DOHH2 (cell line): ENCODE measurements around the gene LYPD3.
A peak's percentile ranks its signal among the peaks of the same experiment; 100 is the strongest.

Experiments
- H3F3A ChIP-seq: fragments of 200-600 bp; sonication (generic), shearing (Covaris generic); 2 replicates; pipeline ENCODE4 v1.6.0; 2016; ENCODE audit warnings: antibody characterized with exemption, mild to moderate bottlenecking; ENCODE audit not compliant: control insufficient read depth, insufficient read depth
- H3K27ac ChIP-seq: fragments of 200-600 bp; sonication (generic); 2 replicates; pipeline ENCODE4 v1.5.1; 2014; ENCODE audit warnings: low read depth, mild to moderate bottlenecking, low read length, moderate library complexity
- H3K27me3 ChIP-seq: fragments of 200-600 bp; sonication (generic); 2 replicates; pipeline ENCODE4 v1.6.1; 2014; ENCODE audit warnings: mild to moderate bottlenecking, low read length, mixed read lengths; ENCODE audit not compliant: control insufficient read depth
- H3K36me3 ChIP-seq: fragments of 200-600 bp; sonication (generic); 2 replicates; pipeline ENCODE4 v1.6.1; 2014; ENCODE audit warnings: mild to moderate bottlenecking, low read length, moderate library complexity, mixed read lengths; ENCODE audit not compliant: control insufficient read depth
- H3K4me1 ChIP-seq: fragments of 200-600 bp; sonication (generic); 2 replicates; pipeline ENCODE4 v1.6.1; 2014; ENCODE audit warnings: mild to moderate bottlenecking, low read length, mixed read lengths; ENCODE audit not compliant: control insufficient read depth
- H3K4me2 ChIP-seq: fragments of 200-600 bp; sonication (generic); 2 replicates; pipeline ENCODE4 v1.6.0; 2014; ENCODE audit warnings: mild to moderate bottlenecking, low read length, moderate library complexity
- H3K4me3 ChIP-seq: fragments of 200-600 bp; sonication (generic); 2 replicates; pipeline ENCODE4 v1.5.1; 2014; ENCODE audit warnings: mild to moderate bottlenecking, low read length, mixed read lengths
- H3K79me2 ChIP-seq: fragments of 200-600 bp; sonication (generic); 2 replicates; pipeline ENCODE4 v1.6.1; 2014; ENCODE audit warnings: mild to moderate bottlenecking, low read length, mixed read lengths; ENCODE audit not compliant: control insufficient read depth
- H3K9me2 ChIP-seq: fragments of 200-600 bp; sonication (generic); replicated peaks from 2 replicates; pipeline ENCODE4 v1.6.1; 2014; ENCODE audit warnings: mild to moderate bottlenecking, low read length, mixed read lengths; ENCODE audit not compliant: control insufficient read depth
- H3K9me3 ChIP-seq: fragments of 200-600 bp; sonication (generic); 2 replicates; pipeline ENCODE4 v1.6.1; 2014; ENCODE audit warnings: antibody characterized with exemption, low read length, mixed read lengths; ENCODE audit not compliant: control insufficient read depth, insufficient read depth
- H4K20me1 ChIP-seq: fragments of 200-600 bp; sonication (generic); 2 replicates; pipeline ENCODE4 v1.6.0; 2014; ENCODE audit warnings: low read depth, mild to moderate bottlenecking, antibody characterized with exemption, low read length, moderate library complexity; ENCODE audit not compliant: control insufficient read depth, insufficient read depth
- EZH2phosphoT487 ChIP-seq: fragments of 200-600 bp; sonication (generic); IDR thresholded peaks from 2 replicates; pipeline ENCODE4 v1.6.1; 2017; ENCODE audit warnings: borderline replicate concordance, mild to moderate bottlenecking, antibody characterized with exemption, low read length, moderate library complexity, mixed read lengths
- TF ChIP-seq, protein P1 (sequence below): fragments of 200-600 bp; sonication (generic); IDR thresholded peaks from one replicate; pipeline ENCODE4 v1.5.1; 2014; ENCODE audit warnings: antibody characterized with exemption, mild to moderate bottlenecking, low read depth, low read length; ENCODE audit not compliant: poor library complexity, severe bottlenecking

LYPD3 gene

DNA sequence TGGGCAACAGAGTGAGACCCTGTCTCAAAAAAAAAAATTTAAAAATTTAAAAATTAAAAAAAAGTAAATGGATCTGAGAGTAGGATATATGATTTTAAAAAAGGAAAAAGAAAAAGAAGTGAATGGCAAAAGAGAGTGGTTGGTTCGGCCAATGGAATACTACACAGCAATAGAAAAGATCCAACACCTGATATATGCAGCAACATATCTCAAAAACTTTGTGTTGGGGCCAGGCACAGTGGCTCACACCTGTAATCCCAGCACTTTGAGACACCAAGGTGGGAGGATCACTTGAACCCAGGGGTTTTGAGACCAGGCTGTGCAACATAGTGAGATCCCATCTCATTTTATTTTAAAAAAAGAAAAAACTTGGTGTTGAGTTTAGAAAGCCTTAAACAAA, 1.4 kb upstream of the LYPD3 start:
- no peaks in the 10 kb centered on the region; the same call in 1 of the 2 replicates for H3K9me3 ChIP-seq
- H3K79me2 ChIP-seq = no peaks in the 10 kb centered on the region
- H3K4me1 ChIP-seq = peaks cover 7% of the 10 kb centered on the region
- no peaks in the 10 kb centered on the region for H3K36me3 ChIP-seq
- no peak overlapping the region for H3K4me3 ChIP-seq
- H3K27ac ChIP-seq = no peak overlapping the region
- H3K4me2 ChIP-seq = no peak overlapping the region
- H4K20me1 ChIP-seq = no peaks in the 10 kb centered on the region
- TF ChIP-seq, protein P1, sequence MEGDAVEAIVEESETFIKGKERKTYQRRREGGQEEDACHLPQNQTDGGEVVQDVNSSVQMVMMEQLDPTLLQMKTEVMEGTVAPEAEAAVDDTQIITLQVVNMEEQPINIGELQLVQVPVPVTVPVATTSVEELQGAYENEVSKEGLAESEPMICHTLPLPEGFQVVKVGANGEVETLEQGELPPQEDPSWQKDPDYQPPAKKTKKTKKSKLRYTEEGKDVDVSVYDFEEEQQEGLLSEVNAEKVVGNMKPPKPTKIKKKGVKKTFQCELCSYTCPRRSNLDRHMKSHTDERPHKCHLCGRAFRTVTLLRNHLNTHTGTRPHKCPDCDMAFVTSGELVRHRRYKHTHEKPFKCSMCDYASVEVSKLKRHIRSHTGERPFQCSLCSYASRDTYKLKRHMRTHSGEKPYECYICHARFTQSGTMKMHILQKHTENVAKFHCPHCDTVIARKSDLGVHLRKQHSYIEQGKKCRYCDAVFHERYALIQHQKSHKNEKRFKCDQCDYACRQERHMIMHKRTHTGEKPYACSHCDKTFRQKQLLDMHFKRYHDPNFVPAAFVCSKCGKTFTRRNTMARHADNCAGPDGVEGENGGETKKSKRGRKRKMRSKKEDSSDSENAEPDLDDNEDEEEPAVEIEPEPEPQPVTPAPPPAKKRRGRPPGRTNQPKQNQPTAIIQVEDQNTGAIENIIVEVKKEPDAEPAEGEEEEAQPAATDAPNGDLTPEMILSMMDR = no peak
- TF ChIP-seq EZH2phosphoT487 = no peak
- no peaks in the 10 kb centered on the region for H3K27me3 ChIP-seq
- H3K9me2 ChIP-seq = no peaks in the 10 kb centered on the region
- no peaks in the 10 kb centered on the region for H3F3A ChIP-seq

DNA sequence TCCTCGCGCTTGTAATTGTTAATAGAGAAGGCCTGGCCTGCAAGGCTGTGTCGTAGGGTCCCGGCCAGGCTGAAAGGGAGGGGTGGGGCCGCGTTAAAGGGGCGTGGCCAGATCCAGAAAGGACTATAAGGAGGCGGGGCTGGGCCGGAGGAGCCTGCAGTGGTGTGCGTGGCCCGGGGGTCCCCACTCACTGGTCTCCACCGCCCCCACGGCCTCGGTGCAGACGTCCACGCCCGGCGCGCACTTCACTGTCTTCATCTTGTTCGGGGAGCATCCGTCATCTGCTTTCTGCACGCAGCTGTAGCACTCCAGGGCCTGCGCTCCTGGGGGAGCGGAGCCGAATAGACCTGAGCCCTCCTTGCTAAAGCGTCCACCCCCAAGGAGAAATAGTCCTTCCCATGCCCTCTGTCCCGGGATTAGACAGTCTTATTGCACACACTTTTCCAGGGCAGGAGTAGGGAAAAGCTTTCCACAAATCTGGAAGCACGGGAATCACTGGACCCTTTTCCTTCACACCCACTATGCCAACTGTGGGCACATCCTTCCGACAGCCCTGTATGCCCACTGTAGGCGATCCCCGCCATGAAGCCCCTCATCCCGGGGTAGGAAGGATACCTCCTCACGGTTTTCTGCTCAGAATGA, 1.2 kb downstream of the LYPD3 start:
- no peaks in the 10 kb centered on the region; the same call in 1 of the 2 replicates for H3K9me3 ChIP-seq
- no peaks in the 10 kb centered on the region for H3K36me3 ChIP-seq
- peak overlapping the region; percentile 59 for H3K4me2 ChIP-seq
- H3K4me1 ChIP-seq = peaks cover 7% of the 10 kb centered on the region
- no peaks in the 10 kb centered on the region for H4K20me1 ChIP-seq
- H3F3A ChIP-seq = no peaks in the 10 kb centered on the region
- H3K27ac ChIP-seq = no peak overlapping the region
- no peaks in the 10 kb centered on the region for H3K9me2 ChIP-seq
- no peak for TF ChIP-seq EZH2phosphoT487
- TF ChIP-seq, protein P1 = no peak
- H3K79me2 ChIP-seq = no peaks in the 10 kb centered on the region
- H3K4me3 ChIP-seq = peak overlapping the region; percentile 69
- H3K27me3 ChIP-seq = no peaks in the 10 kb centered on the region

DNA sequence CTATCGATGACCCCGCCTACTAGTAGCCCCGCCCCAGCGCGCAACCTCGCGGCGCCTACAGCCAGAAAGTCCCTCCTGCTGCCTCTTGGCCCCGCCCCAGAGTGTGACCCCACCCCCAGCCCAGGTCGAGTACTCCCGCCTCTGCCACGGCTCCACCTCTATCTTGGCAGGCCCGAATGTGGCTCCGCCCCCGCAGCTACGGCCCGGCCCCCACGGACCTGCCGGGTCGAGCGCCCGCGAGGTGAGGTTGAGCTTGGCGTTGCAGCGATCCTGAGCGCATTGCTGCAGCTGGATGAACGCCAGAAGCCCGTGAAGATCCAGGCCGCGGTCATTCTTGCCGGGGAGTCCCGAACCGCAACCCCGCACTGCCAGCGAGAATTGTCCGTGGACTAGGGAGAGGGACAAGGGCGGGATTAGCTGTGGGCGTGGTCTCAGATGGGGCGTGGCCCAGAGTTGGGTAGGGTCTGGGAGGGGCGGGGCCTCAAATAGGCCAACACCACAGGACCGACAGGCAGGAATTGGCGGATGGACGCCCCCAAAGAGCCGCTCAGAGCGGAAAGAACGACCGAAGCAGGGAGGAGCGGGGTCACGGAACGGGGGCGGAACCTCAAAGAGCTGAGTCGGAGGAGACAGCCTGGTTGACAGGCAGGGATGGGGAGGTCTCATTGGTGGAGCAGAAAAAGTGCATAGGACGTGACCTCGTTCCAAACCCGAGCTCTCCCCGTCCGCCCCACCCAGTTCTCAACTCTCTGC, 1.9 kb downstream of the LYPD3 start:
- Histone ChIP-seq H3K79me2 (no peaks in the 10 kb centered on the region), H3F3A (no peaks in the 10 kb centered on the region), H3K36me3 (no peaks in the 10 kb centered on the region), H3K4me1 (peaks cover 7% of the 10 kb centered on the region), H3K27ac (no peak overlapping the region), H4K20me1 (no peaks in the 10 kb centered on the region), H3K27me3 (no peaks in the 10 kb centered on the region), H3K4me3 (peak overlapping the region; percentile 69), H3K9me2 (no peaks in the 10 kb centered on the region), H3K9me3 (no peaks in the 10 kb centered on the region; the same call in 1 of the 2 replicates), H3K4me2 (peak overlapping the region; percentile 59)
- TF ChIP-seq EZH2phosphoT487 = no peak
- TF ChIP-seq, protein P1 = no peak
